ENCODE results near the gene TKTL1.

GRCh38 chrX:154349359-154349935, 53.9 kb downstream of the TKTL1 start:
- no peak; the same call in 1 of the 2 replicates for TF ChIP-seq POLR2A (IDR thresholded peaks at IDR 0.05; ENCODE audit: low read depth, low read length)
- TF ChIP-seq POLR2AphosphoS5 (IDR thresholded peaks at IDR 0.05; ENCODE audit: low read depth, low read length): no peak
